ENCODE results near the gene OR4C3.
A peak's percentile ranks its signal among the peaks of the same experiment; 100 is the strongest.
"Not testable (repeated sequence)": the region's sequence is repeated elsewhere in the genome, so short reads cannot be mapped to it uniquely, and the experiment has no call there.

The OR4C3 gene

GRCh38 chr11:48324620-48325019 is at the start of gene OR4C3:
Gene OR4C3 (plus strand): TSS chr11:48324920. CDS start chr11:48325022, 102 bp downstream.
- DNase-seq; intact Hi-C loops (cut with DNase I): not testable (repeated sequence)

GRCh38 chr11:48305923-48306322 is 18.8 kb upstream of the OR4C3 start, which contains the start of gene OR4S1:
Gene OR4S1 (plus strand): TSS chr11:48306223. CDS start chr11:48306223, 0 bp downstream.
- intact Hi-C loops (cut with DNase I), result no loop called here
- DNase-seq, result no peak

- intact Hi-C loops (cut with DNase I), result no loop called here
- peak; percentile 13 to 89 (median 75) for DNase-seq
Observed at GRCh38 chr11:48307760-48308386, 16.8 kb upstream of the OR4C3 start.

- intact Hi-C loops (cut with DNase I); DNase-seq: not testable (repeated sequence)
Observed at GRCh38 chr11:48313590-48313989, 11.1 kb upstream of the OR4C3 start.

- DNase-seq; intact Hi-C loops (cut with DNase I): not testable (repeated sequence)
Observed at GRCh38 chr11:48319813-48320212, 4.9 kb upstream of the OR4C3 start.

- intact Hi-C loops (cut with DNase I), result no loop called here
Observed at GRCh38 chr11:48341466-48341865, 16.7 kb downstream of the OR4C3 start.

GRCh38 chr11:48342505-48342904 is 17.8 kb downstream of the OR4C3 start:
- DNase-seq; intact Hi-C loops (cut with DNase I): not testable (repeated sequence)

More at GRCh38 chr11:48341466-48341865, 16.7 kb downstream of the OR4C3 start:
- no peak for DNase-seq

GRCh38 chr11:48346286-48346685 is 21.6 kb downstream of the OR4C3 start:
- DNase-seq; intact Hi-C loops (cut with DNase I): not testable (repeated sequence)

GRCh38 chr11:48354013-48354412 is 29.3 kb downstream of the OR4C3 start:
- intact Hi-C loops (cut with DNase I), result no loop called here
- DNase-seq, result no peak

- intact Hi-C loops (cut with DNase I), result no loop called here
- no peak for DNase-seq
Observed at GRCh38 chr11:48354677-48355076, 30.0 kb downstream of the OR4C3 start.

GRCh38 chr11:48361289-48361688 is 36.6 kb downstream of the OR4C3 start:
- DNase-seq; intact Hi-C loops (cut with DNase I): not testable (repeated sequence)

GRCh38 chr11:48366365-48366764 is 41.6 kb downstream of the OR4C3 start, which contains the start of gene OR4C5:
Gene OR4C5 (minus strand): TSS chr11:48366465. CDS start chr11:48366465, 0 bp downstream.
- intact Hi-C loops (cut with DNase I), result no loop called here
- DNase-seq, result no peak

Measured in head of caudate nucleus (tissue), 42 donors.